Measurements from ENCODE around the gene PRKD1.

The PRKD1 gene

GRCh38 chr14:29927376-29928116 is at the start of gene PRKD1:
Gene PRKD1, minus strand, starts transcription at chr14:29927847.
- DNase-seq (ENCODE audit: low read depth in 2 of 2): no peak

GRCh38 chr14:29971101-29971500 is 43.5 kb upstream of the PRKD1 start:
- DNase-seq (ENCODE audit: low read depth in 2 of 2): no peak

DNA sequence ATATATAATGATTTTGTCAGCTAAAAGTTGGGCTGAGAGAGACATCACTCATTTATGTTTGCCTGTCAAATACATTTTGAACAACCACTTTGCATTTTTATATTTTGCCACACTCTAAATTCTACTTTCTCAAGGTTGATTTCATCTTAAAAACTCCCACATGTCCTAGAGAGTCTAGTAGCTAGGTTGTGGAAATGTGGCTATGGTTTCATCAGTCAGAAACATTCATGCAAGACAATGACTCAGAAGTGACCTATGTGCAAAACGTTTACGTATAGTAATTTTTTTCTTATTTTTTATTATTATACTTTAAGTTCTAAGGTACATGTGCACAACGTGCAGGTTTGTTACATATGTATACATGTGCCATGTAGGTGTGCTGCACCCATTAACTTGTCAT is 27.4 kb upstream of the PRKD1 start:
- no peak for DNase-seq (ENCODE audit: low read depth in 2 of 2)

DNA sequence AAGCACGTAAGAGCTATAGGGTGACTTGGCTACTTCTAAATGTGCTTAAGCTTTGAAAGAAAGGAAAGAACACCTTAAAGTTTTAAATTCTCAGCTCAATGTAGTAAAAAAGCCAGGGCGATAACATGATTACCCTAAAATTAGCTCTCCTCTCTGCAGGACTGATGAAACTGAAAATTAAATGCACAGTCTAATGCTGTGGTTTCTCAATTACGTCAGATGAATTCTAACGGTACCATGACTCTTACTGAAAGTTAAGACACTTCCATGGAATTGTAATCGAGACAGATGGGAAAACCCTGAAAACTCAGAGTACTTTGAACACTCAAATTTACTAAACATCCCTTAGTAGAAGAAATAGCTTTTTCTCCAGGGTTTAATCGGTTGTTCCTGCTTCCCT is 25.9 kb upstream of the PRKD1 start:
- DNase-seq (ENCODE audit: low read depth in 2 of 2): no peak

DNA sequence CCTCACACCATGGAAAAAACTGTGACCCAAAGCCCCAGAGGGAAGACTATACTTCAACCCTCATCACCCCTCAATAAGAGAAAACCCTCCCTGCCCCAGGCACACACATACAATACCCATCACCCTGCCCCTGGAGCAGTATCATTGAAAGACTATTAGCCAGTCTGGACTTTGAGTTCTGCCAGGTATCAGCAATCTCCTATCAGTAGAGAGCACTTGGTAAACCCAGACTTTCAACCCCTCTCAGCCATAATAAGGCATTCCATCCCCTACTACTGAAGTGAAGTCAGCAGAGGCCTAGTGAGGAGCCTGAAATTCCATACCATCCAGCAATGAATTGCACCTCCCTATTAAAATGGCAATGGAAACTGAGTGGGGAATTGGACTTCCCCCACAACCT is 16.4 kb upstream of the PRKD1 start:
- no peak for DNase-seq (ENCODE audit: low read depth in 2 of 2)

- DNase-seq (ENCODE audit: low read depth in 2 of 2): no peak
Observed at GRCh38 chr14:29941401-29941800, 13.8 kb upstream of the PRKD1 start.

- no peak for DNase-seq (ENCODE audit: low read depth in 2 of 2)
Observed at GRCh38 chr14:29940482-29940881, 12.8 kb upstream of the PRKD1 start.

DNA sequence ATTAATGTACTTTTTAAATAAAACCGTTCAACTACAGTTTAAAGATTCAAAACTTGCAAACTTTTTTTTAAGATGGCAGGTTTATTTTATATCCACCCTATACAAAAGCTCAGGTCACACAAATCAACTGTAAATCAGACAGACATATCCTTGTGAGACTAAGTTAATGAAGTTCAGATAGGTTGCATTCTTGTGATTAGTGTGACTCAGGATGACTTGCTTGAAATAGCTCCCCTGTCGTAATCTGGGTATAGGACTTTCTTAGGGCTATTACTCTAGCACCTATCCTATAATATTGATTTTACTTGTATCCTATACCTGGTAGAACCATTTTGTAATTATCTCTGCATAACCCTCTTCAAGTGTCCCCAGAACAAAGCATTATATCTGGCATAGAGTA is 9.5 kb upstream of the PRKD1 start:
- no peak for DNase-seq (ENCODE audit: low read depth in 2 of 2)

DNA sequence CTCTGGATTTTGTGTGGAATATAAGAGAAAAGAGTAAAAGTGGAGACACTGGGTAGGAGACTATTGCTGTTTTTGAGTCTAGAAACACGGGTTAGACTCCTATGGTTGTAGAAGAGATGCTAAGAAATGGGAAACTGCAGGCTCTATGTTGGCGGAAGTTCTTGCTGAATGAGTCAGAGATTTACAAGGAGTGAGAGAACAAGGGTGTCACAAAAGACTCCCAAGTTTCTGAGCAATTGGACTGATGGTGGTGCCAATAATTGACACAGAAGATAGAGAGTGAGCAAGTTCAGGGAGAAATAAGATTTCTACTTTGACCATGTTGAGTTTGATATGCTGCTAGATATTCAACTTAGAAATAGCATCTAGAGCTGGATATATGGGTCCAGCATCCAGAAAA is 2.6 kb upstream of the PRKD1 start:
- DNase-seq (ENCODE audit: low read depth in 2 of 2): no peak

DNA sequence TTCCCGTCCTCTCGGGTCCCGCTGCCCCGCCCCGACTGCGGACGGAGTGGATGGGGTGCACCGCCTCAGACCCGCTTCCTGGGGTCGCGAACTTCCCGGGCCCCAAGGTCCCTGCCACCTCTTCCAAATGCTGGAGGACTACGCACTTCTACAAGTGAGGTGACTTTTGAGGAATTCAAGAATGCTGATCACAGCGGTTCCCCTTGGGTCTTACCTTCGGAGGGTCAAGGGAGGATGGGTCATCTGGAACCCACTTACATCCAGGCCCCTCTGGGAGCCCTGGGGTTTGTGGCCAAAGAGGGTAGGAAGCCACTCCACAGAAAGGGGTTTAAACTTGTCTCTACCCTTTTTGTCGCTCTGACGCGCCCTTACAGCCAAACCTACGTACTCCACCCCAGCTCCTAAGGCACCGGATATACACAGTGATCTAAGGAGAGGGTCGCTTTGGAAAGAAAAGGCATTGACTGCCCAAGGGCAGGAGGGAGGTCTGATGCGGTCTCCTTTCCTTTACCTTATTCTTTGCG is 532 bp upstream of the PRKD1 start:
- DNase-seq (ENCODE audit: low read depth in 2 of 2): no peak

- DNase-seq (ENCODE audit: low read depth in 2 of 2): no peak
Observed at GRCh38 chr14:29926701-29927375, 809 bp downstream of the PRKD1 start.

- DNase-seq (ENCODE audit: low read depth in 2 of 2): no peak
Observed at GRCh38 chr14:29926228-29926627, 1.4 kb downstream of the PRKD1 start.

GRCh38 chr14:29925736-29926135 is 1.9 kb downstream of the PRKD1 start:
- DNase-seq (ENCODE audit: low read depth in 2 of 2): no peak

DNA sequence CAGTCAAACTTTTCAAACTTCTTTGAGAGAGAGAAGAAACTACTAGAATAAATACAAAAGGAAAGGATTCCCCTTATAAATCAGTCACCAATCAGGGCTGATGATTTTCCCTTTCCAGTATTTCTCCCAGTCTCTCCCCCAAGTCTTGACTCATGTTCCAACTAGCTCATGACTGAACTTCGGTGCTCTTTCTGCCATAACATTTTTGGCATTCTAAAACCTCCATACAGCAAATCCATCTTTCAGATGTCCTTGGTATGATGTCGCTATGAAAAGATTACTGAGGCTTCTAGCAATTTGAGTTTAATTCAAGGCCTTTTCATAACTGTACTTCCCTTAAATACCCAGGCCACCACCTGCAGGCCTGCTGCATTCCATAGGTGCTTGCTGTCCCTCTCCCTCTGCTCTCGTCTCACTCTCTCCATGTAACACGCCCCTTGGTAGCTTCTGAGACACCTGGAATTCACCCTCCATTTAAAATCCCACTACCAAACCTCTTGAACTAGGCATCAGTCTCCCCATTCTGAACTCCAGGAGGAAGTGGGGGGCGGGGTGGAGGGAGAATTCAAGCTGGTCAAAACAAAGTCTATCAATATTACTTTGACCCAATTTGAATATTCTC is 2.4 kb downstream of the PRKD1 start:
- DNase-seq (ENCODE audit: low read depth in 2 of 2): no peak

DNA sequence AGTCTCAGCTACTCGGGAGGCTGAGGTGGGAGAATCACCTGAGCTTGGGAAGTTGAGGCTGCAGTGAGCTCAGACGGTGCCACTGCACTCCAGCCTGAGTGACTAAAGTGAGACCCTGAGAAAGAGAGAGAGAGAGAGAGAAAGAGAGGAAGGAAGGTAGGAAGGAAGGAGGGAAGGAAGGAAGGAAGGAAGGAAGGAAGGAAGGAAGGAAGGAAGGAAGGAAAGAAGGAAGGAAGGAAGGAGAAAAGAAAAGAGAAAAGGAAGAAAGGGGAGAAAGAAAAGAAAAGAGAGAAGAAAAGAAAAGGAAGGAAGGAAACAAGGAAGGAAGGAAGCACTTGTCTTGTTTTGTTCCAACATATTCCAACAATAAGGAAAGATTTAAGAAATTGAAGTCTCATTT is 7.8 kb downstream of the PRKD1 start:
- DNase-seq (ENCODE audit: low read depth in 2 of 2): no peak

DNA sequence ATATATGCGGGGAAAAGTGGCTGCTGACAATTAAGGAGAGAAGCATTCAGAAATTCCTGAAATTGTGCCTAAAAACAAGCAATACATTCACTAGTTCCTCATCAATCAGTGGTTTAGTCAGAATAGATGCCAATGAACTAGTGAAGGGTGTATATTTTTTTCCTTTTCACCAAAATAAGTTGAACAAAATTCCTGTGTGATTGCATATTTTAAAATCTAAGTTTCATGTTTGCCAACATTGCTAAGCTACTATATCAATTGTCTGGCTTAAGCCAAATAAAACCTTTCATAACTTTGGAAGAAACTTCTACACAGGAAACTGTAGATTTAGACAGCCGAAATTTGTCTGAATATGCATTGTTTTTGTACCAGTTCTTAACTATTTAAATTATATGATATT is 8.7 kb downstream of the PRKD1 start:
- no peak for DNase-seq (ENCODE audit: low read depth in 2 of 2)

DNA sequence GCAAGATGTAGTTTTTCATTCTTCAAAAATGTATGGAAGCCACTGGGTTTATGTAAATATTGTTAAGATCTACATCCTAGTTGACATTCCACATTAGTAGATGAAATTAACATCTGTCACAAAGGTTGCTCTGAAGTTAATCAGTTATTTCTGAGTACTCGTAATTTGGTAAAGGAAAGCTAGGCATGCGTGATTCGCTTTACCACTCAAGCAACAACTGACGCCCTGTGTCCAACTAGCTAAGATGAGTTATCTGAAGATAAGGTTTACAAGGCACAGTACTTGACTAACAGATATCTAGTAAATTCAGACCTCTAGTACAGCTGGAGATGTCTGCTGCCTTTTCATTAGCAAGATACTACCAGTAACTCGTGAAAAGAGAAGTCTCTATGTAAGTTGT is 14.1 kb downstream of the PRKD1 start:
- DNase-seq (ENCODE audit: low read depth in 2 of 2): no peak

- DNase-seq (ENCODE audit: low read depth in 2 of 2): no peak
Observed at GRCh38 chr14:29911810-29912209, 15.8 kb downstream of the PRKD1 start.

DNA sequence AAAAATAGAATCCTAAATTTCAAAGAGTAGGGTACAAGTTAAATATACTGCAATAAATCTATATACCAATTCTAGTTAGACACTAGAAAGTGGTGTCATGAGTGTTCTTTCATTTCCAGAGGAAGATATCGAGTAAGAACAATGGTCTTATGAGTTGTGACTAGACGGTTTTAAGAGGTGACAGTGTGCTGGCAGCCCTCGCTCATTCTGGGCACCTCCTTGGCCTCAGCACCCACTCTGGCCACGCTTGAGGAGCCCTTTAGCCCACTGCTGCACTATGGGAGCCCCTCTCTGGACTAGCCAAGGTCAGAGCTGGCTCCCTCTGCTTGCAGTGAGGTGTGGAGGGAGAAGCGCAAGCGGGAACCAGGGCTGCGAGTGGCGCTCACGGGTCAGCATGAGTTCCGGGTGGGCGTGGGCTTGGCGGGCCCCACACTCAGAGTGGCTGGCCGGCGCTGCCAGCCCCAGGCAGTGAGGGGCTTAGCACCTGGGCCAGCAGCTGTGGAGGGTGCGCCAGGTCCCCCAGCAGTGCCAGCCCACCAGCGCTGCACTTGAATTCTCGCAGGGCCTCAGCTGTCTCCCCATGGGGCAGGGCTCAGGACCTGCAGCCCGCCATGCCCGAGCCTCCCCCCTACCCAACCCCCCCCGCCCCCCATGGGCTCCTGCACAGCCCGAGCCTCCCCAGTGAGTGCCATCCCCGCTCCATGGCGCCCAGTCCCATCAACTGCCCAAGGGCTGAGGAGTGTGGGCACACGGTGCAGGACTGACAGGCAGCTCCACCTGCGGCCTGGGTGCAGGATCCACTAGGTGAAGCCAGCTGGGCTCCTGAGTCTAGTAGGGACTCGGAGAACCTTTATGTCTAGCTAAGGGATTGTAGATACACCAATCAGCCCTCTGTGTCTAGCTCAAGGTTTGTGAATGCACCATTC is 18.7 kb downstream of the PRKD1 start:
- DNase-seq (ENCODE audit: low read depth in 2 of 2): no peak

- DNase-seq (ENCODE audit: low read depth in 2 of 2): no peak
Observed at GRCh38 chr14:29906256-29906870, 21.3 kb downstream of the PRKD1 start.

DNA sequence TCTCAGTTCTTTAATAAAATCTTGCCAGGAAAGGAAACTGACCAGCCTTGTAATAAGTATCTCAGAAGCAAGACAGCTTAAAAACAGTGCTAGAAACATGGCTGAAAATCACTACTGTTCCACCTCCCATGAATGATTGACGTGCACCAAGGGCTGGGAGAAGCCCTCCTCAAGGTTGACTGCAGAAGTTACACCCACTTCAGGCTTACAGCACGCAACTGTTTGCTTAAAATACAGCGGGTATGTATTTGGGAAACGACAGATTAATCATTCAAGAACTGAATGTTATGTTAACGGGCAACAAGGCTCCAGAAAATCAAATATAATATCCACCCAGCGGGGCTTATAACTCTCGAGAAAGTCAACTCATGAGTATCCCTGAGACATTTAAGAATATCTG is 22.1 kb downstream of the PRKD1 start:
- no peak for DNase-seq (ENCODE audit: low read depth in 2 of 2)
